HG03025 (cell line): Measurements from ENCODE around the gene MDM2.

Source experiments
- ATAC-seq: cut with Tn5 transposase; IDR thresholded peaks from one replicate; pipeline ENCODE4 v1.9.1; 2021; ENCODE audit warnings: mild to moderate bottlenecking, moderate library complexity; ENCODE audit not compliant: unreplicated experiment, low FRiP score

The MDM2 gene

DNA sequence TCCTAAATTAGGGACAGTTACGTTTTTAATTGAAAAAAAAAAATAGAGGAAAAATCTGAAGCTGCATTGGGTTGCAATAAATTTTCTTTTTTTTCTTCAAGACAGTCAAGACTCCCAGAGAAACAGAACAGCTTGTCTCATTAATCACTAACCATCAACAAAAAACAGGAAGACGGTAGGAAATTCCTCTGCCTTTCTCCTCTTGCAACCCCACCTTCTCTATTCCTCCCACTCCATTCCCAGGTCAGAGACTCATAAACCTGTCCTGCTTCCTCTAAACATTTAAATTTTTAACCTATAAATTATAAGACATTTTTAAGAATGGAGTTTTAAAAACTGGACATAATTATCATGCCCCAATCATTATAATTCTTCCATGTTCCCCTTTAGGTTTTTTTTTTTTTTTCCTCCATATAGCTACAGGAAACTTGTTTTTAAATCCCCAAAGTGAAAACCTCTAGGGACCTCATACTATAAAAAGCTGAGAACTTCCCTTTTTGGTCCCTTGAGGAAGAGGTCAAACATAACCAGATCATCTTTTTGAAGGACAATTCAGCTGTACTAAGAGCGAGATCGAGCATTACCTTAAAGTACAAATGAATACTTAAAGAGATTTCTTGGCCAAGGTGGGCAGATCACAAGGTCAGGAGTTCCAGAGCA lies 89.0 kb downstream of the MDM2 start:
- no peak for ATAC-seq

DNA sequence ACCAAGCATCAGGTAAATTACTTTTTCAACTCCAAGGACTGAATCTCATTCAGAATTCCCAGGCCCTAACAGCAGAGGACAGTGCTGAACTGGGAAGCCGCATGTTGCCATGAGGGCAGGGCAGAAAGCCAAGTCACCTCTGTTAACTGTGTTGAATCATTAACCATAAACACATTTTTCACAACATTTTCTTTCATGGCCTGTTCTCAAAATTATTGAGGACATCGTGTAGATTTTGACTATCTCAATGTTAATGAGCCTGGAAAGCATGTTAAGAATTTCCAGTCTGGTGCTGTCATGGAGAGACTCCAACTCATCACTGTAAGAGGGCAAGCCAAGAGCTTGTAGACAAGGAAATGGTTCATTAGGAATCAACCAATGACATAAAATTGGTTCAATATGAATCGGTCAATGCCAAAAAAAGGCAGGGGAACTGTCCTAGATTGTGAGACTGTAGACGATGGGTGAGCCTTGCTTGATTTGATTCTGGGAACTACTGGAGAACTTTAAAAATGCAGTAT lies 91.3 kb downstream of the MDM2 start:
- ATAC-seq, result no peak

DNA sequence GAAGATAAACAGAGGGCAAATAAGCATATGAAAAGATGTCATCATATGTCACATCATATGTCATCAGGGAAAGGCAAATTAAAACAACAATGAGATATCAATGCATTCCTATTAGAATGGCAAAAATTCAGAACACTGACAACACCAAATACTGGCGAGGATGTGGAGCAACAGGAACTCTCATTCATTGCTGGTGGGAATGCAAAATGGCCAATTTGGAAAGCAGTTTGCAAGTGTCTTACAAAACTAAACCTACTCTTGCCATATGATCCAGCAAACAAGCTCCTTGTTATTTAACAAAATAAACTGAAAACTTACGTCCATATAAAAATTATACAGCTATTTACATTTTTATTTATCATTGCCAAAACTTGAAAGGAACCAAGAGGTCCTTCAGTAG lies 92.3 kb downstream of the MDM2 start:
- no peak for ATAC-seq
